Measurements from ENCODE around the gene HDAC5.
"Not testable (repeated sequence)": the region's sequence is repeated elsewhere in the genome, so short reads cannot be mapped to it uniquely, and the experiment has no call there.

The HDAC5 gene

DNA sequence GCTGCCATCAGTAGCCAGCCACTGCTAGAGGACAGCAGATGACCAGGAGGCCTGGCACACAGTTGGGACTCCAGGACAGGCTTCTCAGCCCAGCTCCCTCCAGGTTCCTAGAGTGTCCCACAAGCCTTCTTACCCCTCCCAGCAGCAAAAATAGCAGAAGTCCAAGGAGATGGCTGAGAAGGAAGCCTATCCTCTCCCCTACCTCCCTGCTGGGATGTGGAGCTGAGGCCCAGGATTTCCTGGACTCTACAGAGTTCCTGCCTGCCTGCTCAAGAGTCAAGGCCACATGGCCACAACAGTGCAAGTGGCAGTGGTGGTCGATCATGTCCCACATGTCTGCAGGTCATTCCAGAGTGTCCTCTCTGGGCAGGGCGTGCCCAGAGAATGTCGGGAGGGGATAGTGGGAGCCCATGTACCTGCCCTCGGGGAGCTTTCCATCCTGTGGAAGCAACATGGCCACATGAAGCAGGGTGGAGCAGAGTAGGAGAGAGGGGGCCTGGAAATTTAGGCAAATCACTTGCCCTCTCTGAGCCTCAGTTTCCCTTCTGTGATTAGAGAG is 10.6 kb upstream of the HDAC5 start:
- DNase-seq (ENCODE audit: low spot score), result no peak

DNA sequence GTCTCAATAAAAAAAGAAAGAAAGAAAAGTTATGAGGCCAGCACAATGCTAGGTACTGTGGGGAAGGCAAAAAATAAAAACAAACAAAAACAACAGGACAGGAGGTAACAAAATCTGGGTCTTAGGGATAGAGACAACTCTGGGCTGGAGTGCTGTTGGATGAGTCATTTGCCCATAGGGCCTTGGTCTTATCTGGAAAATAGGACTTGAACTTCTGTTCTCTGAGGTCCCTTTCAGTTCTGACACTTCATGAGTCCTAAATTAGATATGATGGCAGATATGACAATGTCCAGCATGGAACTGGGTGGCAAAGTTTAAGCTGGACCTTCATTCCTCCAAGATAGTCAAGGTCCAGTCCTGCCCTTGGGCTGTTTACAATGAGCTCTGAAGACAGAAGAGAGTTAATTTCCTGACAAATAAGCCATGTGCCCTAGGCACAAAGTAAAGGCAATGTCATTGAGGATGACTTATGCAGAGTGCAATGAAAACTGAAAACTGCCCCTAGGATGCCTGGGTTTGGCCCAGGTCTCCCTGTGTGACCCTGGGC is 8.9 kb upstream of the HDAC5 start:
- no peak for DNase-seq (ENCODE audit: low spot score)

DNA sequence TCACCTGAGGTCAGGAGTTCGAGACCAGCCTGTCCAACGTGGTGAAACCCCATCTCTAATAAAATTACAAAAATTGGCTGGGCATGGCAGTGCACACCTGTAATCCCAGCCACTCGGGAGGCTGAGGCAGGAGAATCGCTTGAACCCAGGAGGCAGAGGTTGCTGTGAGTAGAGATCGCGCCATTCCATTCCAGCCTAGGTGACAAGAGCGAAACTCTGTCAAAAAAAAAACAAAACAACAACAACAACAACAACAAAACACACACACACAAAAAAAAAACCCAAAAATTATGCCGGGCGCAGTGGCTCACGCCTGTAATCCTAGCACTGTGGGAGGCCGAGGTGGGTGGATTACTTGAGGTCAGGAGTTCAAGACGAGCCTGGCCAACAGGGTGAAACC is 7.9 kb upstream of the HDAC5 start:
- not testable (repeated sequence) for DNase-seq (ENCODE audit: low spot score)

DNA sequence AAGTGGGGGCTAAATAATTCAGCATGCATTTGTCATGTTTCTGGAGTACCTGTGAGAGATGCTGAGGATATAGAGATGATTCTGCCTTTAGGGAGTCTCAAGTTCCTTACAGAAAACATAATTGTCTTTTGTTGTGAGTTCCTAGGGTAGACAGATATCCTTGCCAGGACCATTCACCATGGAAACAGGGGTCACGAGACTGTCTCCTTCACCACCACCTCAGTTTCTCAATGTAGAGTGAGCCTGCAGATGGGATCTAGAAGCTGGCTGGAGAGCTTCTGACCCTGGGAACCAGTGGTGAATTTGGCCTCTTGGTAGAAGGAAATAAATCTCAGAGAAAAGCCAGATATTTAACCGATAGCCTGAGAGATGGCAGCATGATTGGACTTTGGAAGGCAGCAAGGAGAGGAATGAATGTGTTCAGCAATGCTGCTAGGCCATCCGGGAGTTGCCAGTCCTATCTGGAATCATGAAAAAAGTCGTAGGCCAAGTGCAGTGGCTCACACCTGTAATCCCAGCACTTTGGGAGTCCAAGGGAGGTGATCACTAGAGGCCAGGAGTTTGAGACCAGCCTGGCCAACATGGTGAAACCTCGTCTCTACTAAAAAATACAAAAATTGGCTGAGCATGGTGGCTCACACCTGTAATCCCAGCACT is 7.4 kb upstream of the HDAC5 start:
- no peak for DNase-seq (ENCODE audit: low spot score)

DNA sequence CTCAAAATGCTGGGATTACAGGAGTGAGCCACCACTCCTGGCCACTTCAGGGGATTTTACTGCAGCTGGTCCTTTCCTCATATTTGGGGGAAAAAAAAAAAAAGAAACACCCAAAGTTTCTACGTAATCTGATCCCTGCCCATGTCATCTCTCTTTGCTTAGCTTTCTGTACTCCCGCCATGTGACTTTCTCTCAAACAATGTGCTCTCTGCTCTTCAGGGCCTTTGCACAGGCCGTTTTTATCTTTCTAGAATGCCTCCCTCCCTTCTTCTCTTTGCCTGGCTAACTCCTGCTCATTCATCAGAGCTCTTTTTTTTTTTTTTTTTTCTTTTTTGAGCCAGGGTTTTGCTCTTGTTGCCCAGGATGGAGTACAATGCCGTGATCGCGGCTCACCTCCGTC is 4.9 kb upstream of the HDAC5 start:
- no peak for DNase-seq (ENCODE audit: low spot score)

DNA sequence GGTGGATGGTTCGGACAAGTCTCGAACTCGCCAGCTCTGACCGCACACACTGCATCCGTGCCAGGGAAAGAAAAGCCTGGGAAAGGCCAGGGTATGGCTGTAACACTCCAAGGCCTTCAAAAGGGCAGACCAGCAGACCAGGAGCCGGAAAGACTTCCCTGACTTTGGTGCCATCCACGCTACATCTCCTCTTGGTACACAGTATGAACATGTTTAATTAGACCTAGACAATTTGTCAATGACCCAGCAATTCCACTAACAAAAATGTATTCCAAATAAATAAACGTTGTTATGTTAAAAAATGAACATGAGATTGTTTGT is 637 bp upstream of the HDAC5 start:
- DNase-seq (ENCODE audit: low spot score), result no peak

DNA sequence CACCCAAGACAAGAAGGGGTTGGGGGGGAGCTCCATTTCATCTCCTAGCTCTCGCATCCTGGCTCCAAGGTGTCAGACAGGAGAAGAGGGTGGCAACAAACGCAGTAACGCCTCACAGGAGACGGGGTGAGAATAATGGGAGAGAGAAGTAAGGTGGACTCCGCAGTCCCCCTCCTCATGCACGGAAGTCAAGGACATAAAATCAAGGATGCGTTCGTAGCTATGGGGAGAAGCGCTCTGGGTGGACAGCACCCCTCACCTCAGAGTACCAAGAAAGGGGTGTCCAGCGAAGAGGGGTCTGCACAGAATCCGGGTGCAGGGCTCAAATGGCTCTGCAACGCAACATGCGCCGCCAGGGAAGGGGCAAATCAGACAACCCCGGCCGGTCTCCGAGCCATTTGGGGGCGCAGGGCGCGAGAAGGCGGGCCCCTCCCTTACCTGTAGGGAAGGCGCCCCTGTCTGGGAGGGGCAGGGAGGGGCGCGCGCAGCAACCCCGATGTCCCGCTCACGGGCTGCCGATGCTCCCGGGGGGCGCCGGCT is 555 bp downstream of the HDAC5 start:
- no peak for DNase-seq (ENCODE audit: low spot score)

DNA sequence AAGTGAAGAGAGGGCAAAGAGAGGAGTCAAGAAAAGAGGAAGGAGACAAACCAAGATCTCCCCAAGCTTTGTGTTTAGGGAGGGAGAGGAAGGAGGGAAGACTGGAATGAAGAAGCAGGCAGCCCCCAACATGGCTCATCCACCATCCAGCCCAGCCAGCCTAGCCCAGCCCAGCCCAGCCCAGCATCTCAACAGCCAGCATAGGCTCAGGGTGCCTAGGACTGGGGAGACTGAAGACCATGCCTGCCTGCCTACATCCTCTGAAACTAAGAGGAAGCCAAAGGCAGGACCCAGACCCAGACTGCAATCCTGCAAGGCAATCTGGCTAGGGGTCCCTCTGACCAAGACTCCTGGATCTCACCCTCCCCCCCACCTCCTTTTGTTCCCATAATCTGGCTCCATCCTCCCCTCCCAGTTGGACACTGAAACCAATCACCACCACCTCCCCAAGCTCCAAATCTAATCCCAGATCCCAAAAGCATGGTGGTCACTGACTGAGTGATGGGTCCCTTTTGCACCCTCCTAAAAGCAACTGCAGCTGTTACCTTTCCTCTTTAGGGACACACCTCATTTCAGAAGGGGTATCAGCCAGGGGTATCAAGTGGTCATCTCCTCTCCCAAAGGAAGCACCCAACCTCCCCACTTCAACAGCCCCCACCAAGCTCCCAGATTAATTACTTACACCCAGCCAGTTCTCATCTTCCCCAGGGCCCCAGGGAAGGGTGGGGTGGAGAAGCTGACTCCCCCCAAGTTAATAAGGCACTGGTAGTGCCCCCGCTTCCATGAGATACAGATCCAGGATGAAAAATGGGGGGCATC is 1.2 kb downstream of the HDAC5 start:
- DNase-seq (ENCODE audit: low spot score), result no peak

DNA sequence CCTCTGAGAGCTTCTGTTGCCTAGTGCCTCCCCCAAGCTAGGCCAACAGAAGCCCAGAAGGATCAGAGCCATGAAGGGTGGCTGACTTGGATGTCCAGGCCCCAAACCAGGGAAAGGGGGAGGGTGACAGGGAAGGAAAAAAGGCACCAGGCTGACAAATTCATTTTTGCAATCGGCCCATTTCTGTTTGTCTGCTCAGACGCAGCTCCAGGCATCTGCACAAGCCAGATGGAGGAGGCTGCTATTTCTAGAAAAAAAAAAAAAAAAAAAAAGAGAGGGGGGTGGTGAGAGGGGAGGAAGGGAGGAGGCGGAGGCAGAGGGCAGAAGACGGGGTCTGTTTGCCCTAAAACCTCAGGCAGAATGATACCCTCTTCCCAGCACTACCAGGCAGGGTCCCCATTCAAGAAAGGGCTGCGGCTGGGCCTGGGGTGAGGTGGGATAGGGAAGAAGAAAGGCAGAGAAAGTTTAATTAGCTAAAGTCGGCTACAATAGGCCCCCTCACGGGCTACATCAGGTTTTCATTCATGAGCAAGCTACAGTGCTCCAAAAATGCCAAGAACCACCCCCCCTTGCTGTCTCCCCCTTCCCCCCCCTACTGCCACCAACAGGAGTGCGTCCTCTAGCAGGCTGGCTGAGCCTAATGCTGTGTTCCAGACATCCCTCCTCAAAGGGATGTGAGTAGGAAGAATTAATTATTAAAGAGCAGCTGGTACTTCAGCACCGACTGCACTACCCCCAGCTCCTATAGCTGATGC is 2.4 kb downstream of the HDAC5 start:
- DNase-seq (ENCODE audit: low spot score), result peak; percentile 55

DNA sequence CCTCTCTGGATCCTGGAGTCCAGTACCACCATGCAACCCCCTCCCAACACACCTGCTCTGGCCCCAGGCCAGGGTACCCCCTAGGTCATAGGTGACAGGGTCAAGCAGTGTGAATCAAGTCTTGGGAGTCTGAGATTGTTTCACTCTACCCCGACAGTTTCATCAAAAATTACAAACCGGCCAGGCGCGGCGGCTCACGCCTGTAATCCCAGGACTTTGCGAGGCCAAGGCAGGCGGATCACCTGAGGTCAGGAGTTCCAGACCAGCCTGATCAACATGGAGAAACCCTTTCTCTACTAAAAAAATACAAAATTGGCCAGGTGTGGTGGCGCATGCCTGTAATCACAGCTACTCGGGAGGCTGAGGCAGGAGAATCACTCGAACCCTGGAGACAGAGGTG is 3.2 kb downstream of the HDAC5 start:
- not testable (repeated sequence) for DNase-seq (ENCODE audit: low spot score)

DNA sequence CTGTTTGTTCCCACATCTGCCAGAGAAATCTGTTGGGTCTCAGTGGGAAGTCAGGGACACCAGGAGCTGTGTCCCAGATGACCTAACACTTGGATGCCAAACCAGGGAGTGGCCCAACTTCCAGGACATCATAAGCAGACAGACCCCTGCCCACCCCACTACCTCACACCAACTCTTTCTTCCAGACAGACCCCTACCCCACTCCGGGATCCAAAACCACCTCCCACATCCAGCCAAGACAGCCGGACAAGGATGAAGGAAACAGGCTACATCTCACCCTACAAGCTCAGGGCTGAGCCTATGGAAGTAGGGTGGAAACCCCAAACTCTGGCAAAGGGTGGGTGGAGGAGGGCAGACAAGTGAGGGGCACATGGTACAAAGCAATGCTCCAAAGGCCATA is 3.6 kb downstream of the HDAC5 start:
- no peak for DNase-seq (ENCODE audit: low spot score)

DNA sequence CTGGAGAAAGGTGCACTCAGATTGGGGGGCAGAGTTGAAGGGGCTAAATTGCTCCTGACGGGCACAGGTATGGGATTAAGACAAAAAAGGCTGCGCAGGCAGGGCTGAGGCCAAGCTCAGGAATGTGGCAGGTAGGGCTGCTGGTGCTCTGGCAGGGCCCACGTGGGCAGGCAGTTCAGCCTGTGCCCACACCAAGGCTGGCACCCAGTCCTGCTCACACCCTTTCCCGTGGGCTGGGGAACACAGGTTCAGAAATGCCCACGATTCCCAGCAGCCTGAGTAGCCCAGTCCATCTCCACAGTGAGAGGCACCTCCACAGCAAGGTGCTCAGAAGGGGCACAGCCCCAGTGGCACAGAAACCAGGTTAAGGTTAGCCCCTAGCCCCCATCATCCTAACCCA is 4.4 kb downstream of the HDAC5 start:
- DNase-seq (ENCODE audit: low spot score), result no peak

DNA sequence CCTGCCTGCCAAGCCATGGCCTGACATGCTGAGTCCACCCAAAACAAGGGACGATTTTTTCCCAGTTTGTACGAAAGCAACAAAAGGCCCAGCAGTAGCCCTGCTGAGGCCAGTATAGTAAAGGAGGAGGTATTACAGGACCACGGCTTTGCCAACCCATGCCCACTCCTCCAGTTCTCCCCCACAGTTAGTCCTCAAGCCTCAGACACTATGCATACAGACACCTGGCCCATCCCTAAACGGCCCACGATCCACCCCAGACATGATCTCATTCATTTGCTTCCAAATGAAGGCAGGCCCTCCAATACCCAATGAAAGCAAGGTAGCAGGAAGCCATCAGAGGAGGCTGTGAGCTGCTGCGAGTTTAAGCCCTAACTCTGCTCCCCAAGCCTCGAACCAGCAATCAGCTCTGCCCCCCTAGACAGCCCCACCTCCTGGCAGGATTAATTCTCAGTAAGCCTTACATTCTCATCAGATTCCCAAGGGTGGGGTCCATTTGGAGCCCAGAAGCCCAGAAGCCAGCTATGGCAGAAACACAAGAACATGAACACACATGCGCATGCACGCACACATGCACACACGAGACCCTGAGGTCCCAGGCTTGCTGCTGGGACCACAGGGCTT is 4.9 kb downstream of the HDAC5 start:
- no peak for DNase-seq (ENCODE audit: low spot score)

DNA sequence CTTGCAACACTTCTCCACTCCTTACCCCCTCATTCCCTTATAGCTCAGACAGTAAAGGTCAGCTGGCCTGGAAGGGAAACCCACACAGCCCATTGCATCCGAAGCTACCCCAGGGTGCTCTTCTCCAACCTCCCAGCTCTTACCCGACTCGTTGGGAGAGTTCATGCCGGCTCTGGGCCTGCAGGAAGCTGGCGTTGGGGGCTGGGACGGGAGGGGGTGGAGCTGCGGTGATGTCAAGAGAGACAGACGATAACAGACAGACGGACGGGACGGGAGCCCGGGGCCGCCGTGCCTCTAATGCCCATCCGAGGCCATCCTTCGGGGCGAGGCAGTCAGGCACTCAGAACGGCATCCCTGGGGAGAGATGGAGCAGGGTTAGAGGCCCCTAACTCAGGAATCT is 6.1 kb downstream of the HDAC5 start:
- DNase-seq (ENCODE audit: low spot score), result no peak

DNA sequence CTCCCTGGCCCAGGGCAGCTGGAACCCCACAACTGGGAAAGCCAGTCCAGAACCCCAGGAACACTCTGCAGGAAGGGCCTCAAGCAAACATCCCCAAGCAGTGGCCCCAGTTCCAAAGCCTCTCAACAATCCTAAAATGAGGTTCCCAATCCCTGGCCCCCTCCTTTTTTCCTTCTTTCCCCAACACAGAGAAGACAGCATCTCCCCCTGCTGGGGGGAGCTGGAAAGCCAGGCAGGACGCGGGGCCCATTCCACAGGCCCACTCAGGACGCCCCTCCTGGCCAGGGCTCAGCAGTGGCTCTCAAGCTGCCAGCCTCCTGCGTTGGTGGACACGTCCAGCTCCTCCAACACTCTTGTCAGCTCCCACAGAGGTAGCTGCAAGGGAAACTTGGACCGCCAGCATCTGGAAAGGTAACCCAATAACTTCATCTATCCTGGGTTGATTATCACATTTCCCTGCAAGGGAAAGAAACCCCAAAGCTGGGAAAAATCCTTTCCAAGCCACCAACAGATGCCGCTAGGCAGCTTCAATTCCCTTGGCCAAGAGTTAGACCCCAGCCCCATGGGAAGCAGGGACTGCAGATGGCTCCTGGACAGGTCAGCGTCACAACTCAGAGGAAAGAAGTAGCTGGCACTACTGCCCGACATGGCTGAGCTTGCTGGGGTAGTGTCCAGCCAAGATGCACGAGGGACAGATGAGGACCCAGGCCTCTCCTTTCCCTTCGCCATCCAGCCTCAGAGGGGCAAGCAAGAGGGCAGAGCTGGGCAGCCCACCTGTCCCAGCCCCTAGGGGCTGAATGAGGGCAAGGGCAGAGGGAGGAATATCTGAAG is 7.6 kb downstream of the HDAC5 start:
- DNase-seq (ENCODE audit: low spot score), result no peak

DNA sequence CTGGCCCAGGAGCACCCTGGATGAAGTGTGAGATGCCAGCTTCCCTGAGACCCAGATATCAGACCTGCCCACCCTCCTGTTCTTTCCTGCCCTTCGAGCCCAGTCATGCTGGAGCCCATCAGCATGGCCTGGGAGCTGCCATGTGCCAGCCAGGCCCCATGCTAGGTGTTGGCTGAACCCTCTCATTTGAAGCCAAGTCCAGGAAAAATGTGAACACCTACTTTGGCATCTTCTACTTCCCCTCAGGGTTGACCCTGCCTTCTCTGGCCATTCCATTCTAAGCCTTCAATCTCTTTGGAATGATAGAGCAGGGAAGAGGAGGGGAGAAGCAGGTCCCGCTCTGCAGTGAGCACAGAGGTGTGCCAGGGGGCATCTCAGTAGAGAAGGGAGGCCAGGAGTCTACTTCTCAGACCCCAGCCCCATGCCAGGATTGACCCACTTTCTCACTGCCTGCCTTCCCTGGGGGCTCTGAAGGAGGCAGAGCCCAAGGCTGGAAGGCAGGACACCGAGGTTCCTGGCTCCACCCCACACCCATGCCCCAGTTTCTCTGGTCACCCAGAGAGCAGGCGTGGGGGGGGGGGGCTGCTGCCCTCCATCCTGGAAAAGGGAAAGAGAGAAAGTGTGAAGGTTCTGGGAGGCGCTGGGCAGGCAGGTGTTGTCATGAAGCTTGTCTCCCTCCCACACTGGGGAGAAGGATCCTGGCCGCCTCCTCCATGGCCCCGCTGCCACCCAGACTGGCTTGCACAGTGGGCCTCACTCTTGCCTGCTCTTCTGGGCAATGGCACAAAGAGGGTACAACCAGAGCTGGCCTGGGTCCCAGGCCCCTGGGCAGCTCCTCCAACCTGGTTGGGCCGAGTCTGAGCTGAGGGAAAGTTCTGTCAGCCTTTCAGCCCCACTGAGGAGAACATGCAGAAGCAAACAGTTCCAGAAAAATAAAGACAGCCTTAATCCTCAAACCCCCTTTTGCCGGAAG is 9.3 kb downstream of the HDAC5 start:
- DNase-seq (ENCODE audit: low spot score), result no peak

DNA sequence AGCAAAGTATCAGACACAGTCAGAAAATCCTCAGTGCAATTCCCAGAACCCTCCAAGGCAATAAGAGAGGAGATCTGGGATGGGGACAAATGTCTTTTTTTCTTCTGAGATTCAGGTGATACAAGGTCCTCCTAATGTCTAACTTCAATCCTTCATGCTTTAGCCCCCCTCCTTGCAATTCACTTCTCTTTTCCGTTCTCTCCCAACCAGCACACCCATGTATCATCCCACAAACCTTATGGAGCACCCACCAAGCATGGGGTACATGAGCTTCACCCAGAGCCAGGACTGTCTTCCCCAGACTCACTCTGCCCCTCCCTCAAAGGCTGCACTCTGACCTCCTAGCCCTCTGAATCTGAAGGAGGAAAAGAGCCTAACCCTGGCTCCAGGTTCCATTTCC is 10.1 kb downstream of the HDAC5 start:
- no peak for DNase-seq (ENCODE audit: low spot score)

DNA sequence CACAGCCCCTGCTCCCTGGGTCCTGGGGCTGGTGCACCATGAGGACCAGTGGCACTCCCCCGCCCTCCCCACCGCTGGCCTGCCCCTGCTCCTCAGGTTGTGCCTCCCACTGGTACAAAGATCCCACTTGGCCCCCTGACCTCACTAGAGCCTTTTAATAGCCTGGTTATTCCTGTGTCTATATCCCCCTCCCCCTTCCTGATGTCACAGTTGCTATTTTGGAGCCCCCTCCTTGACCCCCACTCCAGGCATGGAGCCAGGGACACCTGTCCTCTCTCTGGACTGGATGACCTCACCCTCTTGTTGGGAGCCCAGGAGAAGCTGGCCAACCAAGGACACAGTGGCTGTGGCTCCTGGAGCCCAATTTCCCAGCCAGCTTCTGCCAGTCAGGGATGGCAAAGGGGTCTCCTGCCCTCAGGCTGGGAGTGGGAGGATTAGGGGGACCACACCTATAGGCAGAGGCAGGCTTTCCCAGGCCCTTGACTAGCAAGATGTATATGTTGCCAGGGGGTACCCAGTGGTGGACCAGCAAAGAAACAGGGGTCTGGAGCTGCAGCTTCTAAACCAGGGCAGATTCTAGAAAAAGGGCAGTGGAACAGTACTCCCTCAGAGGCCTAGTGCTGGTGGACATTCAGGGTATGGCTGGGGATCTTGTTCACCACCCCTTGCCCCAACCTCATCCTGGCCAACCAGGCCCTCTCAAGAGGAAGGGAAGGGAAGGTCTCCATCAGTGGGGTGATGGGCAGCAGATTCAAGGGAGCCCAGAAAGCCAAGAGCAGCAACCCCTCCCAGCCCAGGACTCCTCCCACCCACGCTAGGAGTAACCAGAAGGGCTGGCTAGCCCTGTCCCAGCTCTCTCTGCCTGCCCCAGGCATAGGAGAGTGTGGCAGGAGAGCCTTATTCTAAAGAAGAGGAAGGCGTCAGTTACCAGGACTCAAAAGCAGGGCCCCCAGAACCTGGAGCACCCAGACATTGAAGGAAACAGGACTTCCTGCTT is 10.9 kb downstream of the HDAC5 start:
- no peak for DNase-seq (ENCODE audit: low spot score)

Measured in putamen (tissue), 1 donor.